ENCODE data around the gene FADS2. TPM values are rescaled to one million over a fixed set of nuclear protein-coding genes. Genes with fewer than 3 reads are reported as not detected.

The FADS2 gene
- total and polyA plus RNA-seq, 9 of the 15 experiments (the other 6 are each of a cell fraction or from before 2014, with no cell fraction given): 2.9 to 42.8 (median 16.2) TPM

DNA sequence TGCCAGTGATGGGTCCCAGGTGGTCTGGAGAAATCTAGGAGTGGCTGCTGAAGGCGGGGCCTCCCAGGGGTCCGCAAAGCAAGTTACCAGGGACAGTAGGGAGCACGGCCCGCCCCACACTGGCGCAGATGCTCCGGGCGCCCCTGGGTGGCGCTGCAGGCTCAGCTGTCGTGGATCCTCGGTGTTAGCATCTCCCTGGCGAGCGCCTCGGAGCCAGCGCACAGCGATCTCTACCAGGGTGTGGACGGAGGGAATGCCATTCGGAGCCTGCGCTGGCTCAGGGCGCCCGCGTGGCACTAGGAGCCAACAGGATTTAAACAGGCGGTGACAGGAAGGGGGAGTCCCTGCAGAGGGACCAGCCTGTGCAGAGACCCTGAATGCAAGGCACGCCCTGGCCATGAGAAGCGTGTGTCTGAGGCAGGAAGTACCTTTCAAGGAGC, 43.1 kb downstream of the FADS2 start (continued):
- TF ChIP-seq, protein P1, sequence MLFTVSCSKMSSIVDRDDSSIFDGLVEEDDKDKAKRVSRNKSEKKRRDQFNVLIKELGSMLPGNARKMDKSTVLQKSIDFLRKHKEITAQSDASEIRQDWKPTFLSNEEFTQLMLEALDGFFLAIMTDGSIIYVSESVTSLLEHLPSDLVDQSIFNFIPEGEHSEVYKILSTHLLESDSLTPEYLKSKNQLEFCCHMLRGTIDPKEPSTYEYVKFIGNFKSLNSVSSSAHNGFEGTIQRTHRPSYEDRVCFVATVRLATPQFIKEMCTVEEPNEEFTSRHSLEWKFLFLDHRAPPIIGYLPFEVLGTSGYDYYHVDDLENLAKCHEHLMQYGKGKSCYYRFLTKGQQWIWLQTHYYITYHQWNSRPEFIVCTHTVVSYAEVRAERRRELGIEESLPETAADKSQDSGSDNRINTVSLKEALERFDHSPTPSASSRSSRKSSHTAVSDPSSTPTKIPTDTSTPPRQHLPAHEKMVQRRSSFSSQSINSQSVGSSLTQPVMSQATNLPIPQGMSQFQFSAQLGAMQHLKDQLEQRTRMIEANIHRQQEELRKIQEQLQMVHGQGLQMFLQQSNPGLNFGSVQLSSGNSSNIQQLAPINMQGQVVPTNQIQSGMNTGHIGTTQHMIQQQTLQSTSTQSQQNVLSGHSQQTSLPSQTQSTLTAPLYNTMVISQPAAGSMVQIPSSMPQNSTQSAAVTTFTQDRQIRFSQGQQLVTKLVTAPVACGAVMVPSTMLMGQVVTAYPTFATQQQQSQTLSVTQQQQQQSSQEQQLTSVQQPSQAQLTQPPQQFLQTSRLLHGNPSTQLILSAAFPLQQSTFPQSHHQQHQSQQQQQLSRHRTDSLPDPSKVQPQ (CRISPR knock-in tag; IDR thresholded peaks at IDR 0.05; ENCODE audit: borderline replicate concordance): no peak
- TF ChIP-seq ZSCAN29 (IDR thresholded peaks at IDR 0.05) (no peak), TRIM28 (IDR thresholded peaks at IDR 0.05) (no peak), ZNF146 (CRISPR knock-in tag; IDR thresholded peaks at IDR 0.05; ENCODE audit: unreplicated experiment) (no peak), HNRNPLL (IDR thresholded peaks at IDR 0.05; ENCODE audit: low read depth, low read length, poor library complexity, severe bottlenecking) (no peak), JUN (IDR thresholded peaks at IDR 0.05; ENCODE audit: borderline replicate concordance, low read depth, low read length) (peak; percentile 41; the same call in 1 of the 2 replicates), JUN (CRISPR knock-in tag; IDR thresholded peaks at IDR 0.05; ENCODE audit: borderline replicate concordance) (no peak), ZNF316 (IDR thresholded peaks at IDR 0.05) (no peak), PRMT5 (CRISPR knock-in tag; IDR thresholded peaks at IDR 0.05) (no peak), TEAD1 (CRISPR knock-in tag; IDR thresholded peaks at IDR 0.05) (peak in 1 of 2 experiments; percentile 84; a peak in 2 of 4 replicates), MTA2 (IDR thresholded peaks at IDR 0.05; ENCODE audit: low read depth) (no peak), ZBTB8A (IDR thresholded peaks at IDR 0.05; ENCODE audit: partially characterized antibody) (no peak)
- TF ChIP-seq, protein P2, sequence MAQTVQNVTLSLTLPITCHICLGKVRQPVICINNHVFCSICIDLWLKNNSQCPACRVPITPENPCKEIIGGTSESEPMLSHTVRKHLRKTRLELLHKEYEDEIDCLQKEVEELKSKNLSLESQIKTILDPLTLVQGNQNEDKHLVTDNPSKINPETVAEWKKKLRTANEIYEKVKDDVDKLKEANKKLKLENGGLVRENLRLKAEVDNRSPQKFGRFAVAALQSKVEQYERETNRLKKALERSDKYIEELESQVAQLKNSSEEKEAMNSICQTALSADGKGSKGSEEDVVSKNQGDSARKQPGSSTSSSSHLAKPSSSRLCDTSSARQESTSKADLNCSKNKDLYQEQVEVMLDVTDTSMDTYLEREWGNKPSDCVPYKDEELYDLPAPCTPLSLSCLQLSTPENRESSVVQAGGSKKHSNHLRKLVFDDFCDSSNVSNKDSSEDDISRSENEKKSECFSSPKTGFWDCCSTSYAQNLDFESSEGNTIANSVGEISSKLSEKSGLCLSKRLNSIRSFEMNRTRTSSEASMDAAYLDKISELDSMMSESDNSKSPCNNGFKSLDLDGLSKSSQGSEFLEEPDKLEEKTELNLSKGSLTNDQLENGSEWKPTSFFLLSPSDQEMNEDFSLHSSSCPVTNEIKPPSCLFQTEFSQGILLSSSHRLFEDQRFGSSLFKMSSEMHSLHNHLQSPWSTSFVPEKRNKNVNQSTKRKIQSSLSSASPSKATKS (CRISPR knock-in tag; IDR thresholded peaks at IDR 0.05): no peak
- TF ChIP-seq, protein P3, sequence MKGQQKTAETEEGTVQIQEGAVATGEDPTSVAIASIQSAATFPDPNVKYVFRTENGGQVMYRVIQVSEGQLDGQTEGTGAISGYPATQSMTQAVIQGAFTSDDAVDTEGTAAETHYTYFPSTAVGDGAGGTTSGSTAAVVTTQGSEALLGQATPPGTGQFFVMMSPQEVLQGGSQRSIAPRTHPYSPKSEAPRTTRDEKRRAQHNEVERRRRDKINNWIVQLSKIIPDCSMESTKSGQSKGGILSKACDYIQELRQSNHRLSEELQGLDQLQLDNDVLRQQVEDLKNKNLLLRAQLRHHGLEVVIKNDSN (CRISPR knock-in tag; IDR thresholded peaks at IDR 0.05): no peak
- TF ChIP-seq, protein P4, sequence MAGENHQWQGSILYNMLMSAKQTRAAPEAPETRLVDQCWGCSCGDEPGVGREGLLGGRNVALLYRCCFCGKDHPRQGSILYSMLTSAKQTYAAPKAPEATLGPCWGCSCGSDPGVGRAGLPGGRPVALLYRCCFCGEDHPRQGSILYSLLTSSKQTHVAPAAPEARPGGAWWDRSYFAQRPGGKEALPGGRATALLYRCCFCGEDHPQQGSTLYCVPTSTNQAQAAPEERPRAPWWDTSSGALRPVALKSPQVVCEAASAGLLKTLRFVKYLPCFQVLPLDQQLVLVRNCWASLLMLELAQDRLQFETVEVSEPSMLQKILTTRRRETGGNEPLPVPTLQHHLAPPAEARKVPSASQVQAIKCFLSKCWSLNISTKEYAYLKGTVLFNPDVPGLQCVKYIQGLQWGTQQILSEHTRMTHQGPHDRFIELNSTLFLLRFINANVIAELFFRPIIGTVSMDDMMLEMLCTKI (IDR thresholded peaks at IDR 0.05; ENCODE audit: partially characterized antibody): no peak
- TF ChIP-seq, protein P5, sequence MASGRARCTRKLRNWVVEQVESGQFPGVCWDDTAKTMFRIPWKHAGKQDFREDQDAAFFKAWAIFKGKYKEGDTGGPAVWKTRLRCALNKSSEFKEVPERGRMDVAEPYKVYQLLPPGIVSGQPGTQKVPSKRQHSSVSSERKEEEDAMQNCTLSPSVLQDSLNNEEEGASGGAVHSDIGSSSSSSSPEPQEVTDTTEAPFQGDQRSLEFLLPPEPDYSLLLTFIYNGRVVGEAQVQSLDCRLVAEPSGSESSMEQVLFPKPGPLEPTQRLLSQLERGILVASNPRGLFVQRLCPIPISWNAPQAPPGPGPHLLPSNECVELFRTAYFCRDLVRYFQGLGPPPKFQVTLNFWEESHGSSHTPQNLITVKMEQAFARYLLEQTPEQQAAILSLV (tag; IDR thresholded peaks at IDR 0.05): no peak
- TF ChIP-seq, protein P6, sequence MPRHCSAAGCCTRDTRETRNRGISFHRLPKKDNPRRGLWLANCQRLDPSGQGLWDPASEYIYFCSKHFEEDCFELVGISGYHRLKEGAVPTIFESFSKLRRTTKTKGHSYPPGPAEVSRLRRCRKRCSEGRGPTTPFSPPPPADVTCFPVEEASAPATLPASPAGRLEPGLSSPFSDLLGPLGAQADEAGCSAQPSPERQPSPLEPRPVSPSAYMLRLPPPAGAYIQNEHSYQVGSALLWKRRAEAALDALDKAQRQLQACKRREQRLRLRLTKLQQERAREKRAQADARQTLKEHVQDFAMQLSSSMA (CRISPR knock-in tag; IDR thresholded peaks at IDR 0.05): no peak
- TF ChIP-seq, protein P7, sequence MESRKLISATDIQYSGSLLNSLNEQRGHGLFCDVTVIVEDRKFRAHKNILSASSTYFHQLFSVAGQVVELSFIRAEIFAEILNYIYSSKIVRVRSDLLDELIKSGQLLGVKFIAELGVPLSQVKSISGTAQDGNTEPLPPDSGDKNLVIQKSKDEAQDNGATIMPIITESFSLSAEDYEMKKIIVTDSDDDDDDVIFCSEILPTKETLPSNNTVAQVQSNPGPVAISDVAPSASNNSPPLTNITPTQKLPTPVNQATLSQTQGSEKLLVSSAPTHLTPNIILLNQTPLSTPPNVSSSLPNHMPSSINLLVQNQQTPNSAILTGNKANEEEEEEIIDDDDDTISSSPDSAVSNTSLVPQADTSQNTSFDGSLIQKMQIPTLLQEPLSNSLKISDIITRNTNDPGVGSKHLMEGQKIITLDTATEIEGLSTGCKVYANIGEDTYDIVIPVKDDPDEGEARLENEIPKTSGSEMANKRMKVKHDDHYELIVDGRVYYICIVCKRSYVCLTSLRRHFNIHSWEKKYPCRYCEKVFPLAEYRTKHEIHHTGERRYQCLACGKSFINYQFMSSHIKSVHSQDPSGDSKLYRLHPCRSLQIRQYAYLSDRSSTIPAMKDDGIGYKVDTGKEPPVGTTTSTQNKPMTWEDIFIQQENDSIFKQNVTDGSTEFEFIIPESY (CRISPR knock-in tag; IDR thresholded peaks at IDR 0.05): peak; percentile 34; the same call in 1 of the 2 replicates
